Midbrain (tissue), 1 donor: Measurements from ENCODE around the gene BEAN1.
A peak's percentile ranks its signal among the peaks of the same experiment; 100 is the strongest.
"Not testable (repeated sequence)": the region's sequence is repeated elsewhere in the genome, so short reads cannot be mapped to it uniquely, and the experiment has no call there.

Experiments used
- DNase-seq: peaks from one replicate; lab custom pipeline; 2025; lab: John Stamatoyannopoulos, UW

The BEAN1 gene

GRCh38 chr16:66508914-66509496, 81.9 kb downstream of the BEAN1 start:
- DNase-seq: no peak

- DNase-seq: no peak
These were observed 82.5 kb downstream of the BEAN1 start for GRCh38 chr16:66509576-66509975.

GRCh38 chr16:66510298-66510697, 83.2 kb downstream of the BEAN1 start:
- no peak for DNase-seq

GRCh38 chr16:66510711-66511601, 83.9 kb downstream of the BEAN1 start:
- DNase-seq: peak; percentile 39

GRCh38 chr16:66511602-66512271, 84.6 kb downstream of the BEAN1 start:
- no peak for DNase-seq

- no peak for DNase-seq
These were observed 85.4 kb downstream of the BEAN1 start for GRCh38 chr16:66512272-66513110.

- DNase-seq: no peak
These were observed 86.1 kb downstream of the BEAN1 start for GRCh38 chr16:66513111-66513723.

GRCh38 chr16:66514391-66514790, 87.3 kb downstream of the BEAN1 start:
- not testable (repeated sequence) for DNase-seq

- DNase-seq: not testable (repeated sequence)
These were observed 88.0 kb downstream of the BEAN1 start for GRCh38 chr16:66514980-66515595.

GRCh38 chr16:66515596-66516508, 88.8 kb downstream of the BEAN1 start:
- no peak for DNase-seq

GRCh38 chr16:66516509-66516807, 89.4 kb downstream of the BEAN1 start:
- no peak for DNase-seq

- DNase-seq: peak; percentile 94
These were observed 89.9 kb downstream of the BEAN1 start for GRCh38 chr16:66516808-66517585.

GRCh38 chr16:66517586-66518263, 90.6 kb downstream of the BEAN1 start:
- DNase-seq: no peak

- DNase-seq: no peak
These were observed 92.6 kb downstream of the BEAN1 start for GRCh38 chr16:66519482-66520373.

GRCh38 chr16:66520406-66521170, 93.5 kb downstream of the BEAN1 start:
- DNase-seq: no peak

GRCh38 chr16:66521252-66521713, 94.2 kb downstream of the BEAN1 start:
- no peak for DNase-seq
